Measurements from ENCODE around the gene ECM1. TPM values are rescaled to one million over a fixed set of nuclear protein-coding genes. Genes with fewer than 3 reads are reported as not detected.

The ECM1 gene
- total and polyA plus RNA-seq, 2 donors (not counting 3 experiments of a cell fraction or from before 2014, with no cell fraction given), result 7.2 to 16.6 TPM

DNA sequence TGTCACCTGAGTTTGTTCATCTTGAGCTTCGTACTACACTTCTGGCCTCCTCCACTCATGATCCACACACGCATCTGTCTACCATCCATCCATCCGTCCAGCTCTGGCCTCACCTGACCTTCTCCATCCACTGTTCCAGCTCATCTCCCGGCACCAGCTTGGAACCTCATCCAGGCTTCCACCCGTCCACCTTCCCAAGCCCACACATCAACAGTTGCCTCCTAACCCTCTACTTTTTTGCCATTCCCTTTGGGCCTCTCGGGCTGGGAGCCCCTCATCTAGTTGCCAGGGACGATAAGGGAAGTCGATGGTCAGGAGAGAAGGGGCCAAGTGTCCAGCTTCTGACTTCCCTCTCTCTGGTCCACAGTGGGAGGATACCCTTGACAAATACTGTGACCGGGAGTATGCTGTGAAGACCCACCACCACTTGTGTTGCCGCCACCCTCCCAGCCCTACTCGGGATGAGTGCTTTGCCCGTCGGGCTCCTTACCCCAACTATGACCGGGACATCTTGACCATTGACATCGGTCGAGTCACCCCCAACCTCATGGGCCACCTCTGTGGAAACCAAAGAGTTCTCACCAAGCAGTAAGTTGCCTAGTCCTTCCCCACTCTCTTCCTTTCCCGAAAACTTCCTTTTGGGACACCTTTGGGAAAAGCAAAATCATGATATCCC is 4.2 kb downstream of the ECM1 start:
- no peak overlapping the region for H3K9ac ChIP-seq (replicated peaks; ENCODE audit: extremely low read depth, insufficient read depth, low read length)
- no peaks in the 10 kb centered on the region for H3K36me3 ChIP-seq (ENCODE audit: control insufficient read depth in 2 of 2, extremely low read depth in 1 of 2, insufficient read depth in 2 of 2, low read length in 2 of 2)
- peaks cover 16% of the 10 kb centered on the region for H3K4me1 ChIP-seq (ENCODE audit: control insufficient read depth, extremely low read depth, insufficient read depth, low read length)
- no peaks in the 10 kb centered on the region for H3K9me1 ChIP-seq (replicated peaks; ENCODE audit: control insufficient read depth, extremely low read depth, insufficient read depth, low read length)
- no peaks in the 10 kb centered on the region for H3K9me3 ChIP-seq (replicated peaks; ENCODE audit: control insufficient read depth, insufficient read depth, low read length)
- H3K4me3 ChIP-seq (replicated peaks in 1 of 3; ENCODE audit: insufficient read depth in 1 of 3, low read depth in 1 of 3, low read length in 3 of 3), result no peak overlapping the region
- TF ChIP-seq MYC (IDR thresholded peaks at IDR 0.05; ENCODE audit: low read depth, low read length), result no peak
- TF ChIP-seq EZH2 (IDR thresholded peaks at IDR 0.05; ENCODE audit: borderline replicate concordance, low read depth, low read length, severe bottlenecking), result no peak
- no peak for TF ChIP-seq GATA2 (IDR thresholded peaks at IDR 0.05; ENCODE audit: insufficient read depth, insufficient read length, low read depth, low read length)
- TF ChIP-seq CTCF (IDR thresholded peaks at IDR 0.05; ENCODE audit: extremely low read depth in 1 of 2, insufficient read depth in 1 of 2, low read depth in 1 of 2, low read length in 2 of 2), result no peak
- no peak for TF ChIP-seq POLR2AphosphoS5 (IDR thresholded peaks at IDR 0.05; ENCODE audit: insufficient read depth, low read depth, low read length)
- TF ChIP-seq FOS (IDR thresholded peaks at IDR 0.05; ENCODE audit: borderline replicate concordance, insufficient read depth, low read length), result no peak
- TF ChIP-seq POLR2A (IDR thresholded peaks at IDR 0.05; ENCODE audit: low read depth, low read length), result no peak
- TF ChIP-seq, protein P1, sequence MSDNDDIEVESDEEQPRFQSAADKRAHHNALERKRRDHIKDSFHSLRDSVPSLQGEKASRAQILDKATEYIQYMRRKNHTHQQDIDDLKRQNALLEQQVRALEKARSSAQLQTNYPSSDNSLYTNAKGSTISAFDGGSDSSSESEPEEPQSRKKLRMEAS (IDR thresholded peaks at IDR 0.05; ENCODE audit: insufficient read depth, insufficient read length), result no peak
- H3K79me2 ChIP-seq (ENCODE audit: control insufficient read depth, insufficient read depth, low read length), result no peaks in the 10 kb centered on the region
- no peaks in the 10 kb centered on the region for H4K20me1 ChIP-seq (replicated peaks; ENCODE audit: control insufficient read depth, extremely low read depth, insufficient read depth, low read length)
- DNase-seq (ENCODE audit: low read depth, low spot score), result no peak
- no peak for FAIRE-seq
- dilution Hi-C loops (cut with MboI; ENCODE audit: extremely low pct_ligation_motif_present, low sequenced_read_pairs) (no loop called here), intact Hi-C loops (cut with micrococcal nuclease) (no loop called here)
- no peak overlapping the region for H3K27ac ChIP-seq (ENCODE audit: insufficient read depth, low read depth, low read length)
- ChIA-PET CTCF (interaction anchor here (0.6 to 2.0 kb wide), 2 partner anchors 21 to 132 kb away, joined by 4 to 5 read pairs; no protein-coding TSS in a partner anchor), POLR2A (no interaction called here)
- no peaks in the 10 kb centered on the region for H3K27me3 ChIP-seq (ENCODE audit: control insufficient read depth in 2 of 2, insufficient read depth in 2 of 2, low read length in 2 of 2)
- H2AFZ ChIP-seq (ENCODE audit: low read depth, low read length), result no peak overlapping the region
- H3K4me2 ChIP-seq (ENCODE audit: insufficient read depth, low read length), result no peak overlapping the region
- BruUV-seq (replicated peaks), result no TSS peak
